H1 (cell line): ENCODE measurements around the gene PNRC1. TPM values are rescaled to one million over a fixed set of nuclear protein-coding genes. Genes with fewer than 3 reads are reported as not detected.

Experiments
- CTCF ChIA-PET: fragments of 300-600 bp; sonication (Branson Sonifier 250); formaldehyde crosslinking; loops from one replicate; lab custom pipeline; 2021; ENCODE audit not compliant: partially characterized antibody; lab: Charles Lee
- POLR2A ChIA-PET: fragments of 300-600 bp; sonication (Branson Sonifier 250); formaldehyde crosslinking; loops from one replicate; lab custom pipeline; 2021; ENCODE audit warnings: inconsistent platforms; ENCODE audit not compliant: partially characterized antibody; lab: Charles Lee
- DNase-seq, 2 experiments: peaks; one replicate each; pipeline versions ENCODE4 v3.0.0 to v3.0.0-alpha.2; 2010 to 2022; ENCODE audit warnings: low spot score in 2 of 2, low read depth in 1 of 2, mixed read lengths in 1 of 2
- FAIRE-seq: peaks from 2 replicates; lab custom pipeline; 2011; peaks lifted over from hg19 to GRCh38; lab: Jason Lieb, UNC
- H2AFZ ChIP-seq: 2 replicates; pipeline ENCODE4 v1.8.1; 2012; ENCODE audit warnings: low read length, inconsistent platforms
- H2AK5ac ChIP-seq: 2 replicates; pipeline ENCODE4 v1.6.1; 2013; ENCODE audit warnings: low read depth, low read length
- H2BK120ac ChIP-seq: replicated peaks from 2 replicates; pipeline ENCODE3; 2013; ENCODE audit warnings: low read depth, low read length, inconsistent platforms
- H2BK12ac ChIP-seq: 2 replicates; pipeline ENCODE4 v1.6.1; 2013; ENCODE audit warnings: low read depth, low read length
- H2BK15ac ChIP-seq: 2 replicates; pipeline ENCODE4 v1.6.1; 2013; ENCODE audit warnings: low read length
- H2BK20ac ChIP-seq: 2 replicates; pipeline ENCODE4 v1.6.1; 2013; ENCODE audit warnings: low read length
- H2BK5ac ChIP-seq: 2 replicates; pipeline ENCODE4 v1.6.1; 2013; ENCODE audit warnings: low read depth, low read length
- H3K14ac ChIP-seq: 2 replicates; pipeline ENCODE4 v1.6.1; 2013; ENCODE audit warnings: inconsistent platforms; ENCODE audit not compliant: insufficient read length
- H3K18ac ChIP-seq: 2 replicates; pipeline ENCODE4 v1.6.1; 2013; ENCODE audit warnings: low read length; ENCODE audit errors: extremely low read depth
- H3K23ac ChIP-seq: 2 replicates; pipeline ENCODE4 v1.6.1; 2013; ENCODE audit warnings: inconsistent platforms; ENCODE audit not compliant: insufficient read length
- H3K23me2 ChIP-seq: 2 replicates; pipeline ENCODE4 v1.6.1; 2013; ENCODE audit warnings: low read depth, low read length
- H3K27ac ChIP-seq: 2 replicates; pipeline ENCODE4 v1.6.1; 2011; ENCODE audit warnings: low read depth, low read length, inconsistent platforms
- H3K27me3 ChIP-seq, 4 experiments: replicated peaks in 1 of 4; 1 replicate in 1 of 4; 2 replicates in 3 of 4; pipeline versions ENCODE4 v1.6.1 to v1.8.1; 2011 to 2013; ENCODE audit warnings: low read length in 3 of 4, mild to moderate bottlenecking in 3 of 4, inconsistent platforms in 2 of 4, mixed read lengths in 2 of 4, moderate library complexity in 1 of 4; ENCODE audit not compliant: control insufficient read depth in 3 of 4, insufficient read depth in 3 of 4; ENCODE audit errors: extremely low read depth in 1 of 4
- H3K36me3 ChIP-seq, 4 experiments: 2 replicates each; pipeline versions ENCODE4 v1.6.1 to v1.8.1; 2011 to 2013; ENCODE audit warnings: mild to moderate bottlenecking in 4 of 4, low read length in 3 of 4, moderate library complexity in 2 of 4, control low read depth in 1 of 4, inconsistent platforms in 1 of 4; ENCODE audit not compliant: insufficient read depth in 4 of 4, control insufficient read depth in 2 of 4
- H3K4ac ChIP-seq: replicated peaks from 2 replicates; pipeline ENCODE3; 2013; ENCODE audit warnings: low read length, low read depth, mixed read lengths, inconsistent platforms; ENCODE audit not compliant: insufficient read length
- H3K4me1 ChIP-seq, 4 experiments: replicated peaks in 1 of 4; 1 replicate in 1 of 4; 2 replicates in 3 of 4; pipeline versions ENCODE4 v1.6.1 to v1.8.1; 2011 to 2013; ENCODE audit warnings: low read length in 3 of 4, inconsistent platforms in 2 of 4, mixed read lengths in 1 of 4; ENCODE audit not compliant: insufficient read depth in 4 of 4, control insufficient read depth in 3 of 4
- H3K4me2 ChIP-seq, 2 experiments: 2 replicates each; pipeline versions ENCODE4 v1.6.1 to v1.8.1; 2011 to 2013; ENCODE audit warnings: low read depth in 2 of 2, low read length in 2 of 2, control low read depth in 1 of 2, inconsistent platforms in 1 of 2, mild to moderate bottlenecking in 1 of 2; ENCODE audit not compliant: insufficient read depth in 1 of 2
- H3K4me3 ChIP-seq, 4 experiments: fragments of 200-600, 300-600 bp in 1 of 4; sonication (generic), shearing (Covaris generic), sonication (Bioruptor Twin) in 1 of 4; 2 replicates each; pipeline versions ENCODE4 v1.5.1 to v1.8.1; 2011 to 2016; ENCODE audit warnings: low read length in 4 of 4, low read depth in 3 of 4, control low read depth in 2 of 4, inconsistent platforms in 2 of 4, mild to moderate bottlenecking in 2 of 4, mixed read lengths in 1 of 4, moderate library complexity in 1 of 4; ENCODE audit not compliant: insufficient read depth in 2 of 4; ENCODE audit errors: extremely low read depth in 1 of 4
- H3K56ac ChIP-seq: replicated peaks from 2 replicates; pipeline ENCODE3; 2013; ENCODE audit warnings: low read depth, mild to moderate bottlenecking, mixed read lengths, low read length, inconsistent platforms; ENCODE audit not compliant: insufficient read length
- H3K79me1 ChIP-seq: 2 replicates; pipeline ENCODE4 v1.6.1; 2013; ENCODE audit warnings: low read depth, low read length, control low read depth
- H3K79me2 ChIP-seq, 2 experiments: 2 replicates each; pipeline versions ENCODE4 v1.6.1 to v1.8.1; 2012 to 2013; ENCODE audit warnings: low read length in 2 of 2, mild to moderate bottlenecking in 2 of 2, inconsistent platforms in 1 of 2; ENCODE audit not compliant: insufficient read depth in 2 of 2, control insufficient read depth in 1 of 2
- H3K9ac ChIP-seq, 4 experiments: replicated peaks in 1 of 4; 1 replicate in 1 of 4; 2 replicates in 3 of 4; pipeline versions ENCODE4 v1.6.1 to v1.8.1; 2011 to 2013; ENCODE audit warnings: low read depth in 3 of 4, low read length in 3 of 4, control low read depth in 2 of 4, mild to moderate bottlenecking in 2 of 4, moderate library complexity in 2 of 4, inconsistent platforms in 1 of 4; ENCODE audit errors: extremely low read depth in 1 of 4
- H3K9me3 ChIP-seq, 2 experiments: 2 replicates each; pipeline versions ENCODE4 v1.6.1 to v1.8.1; 2012 to 2013; ENCODE audit warnings: mild to moderate bottlenecking in 2 of 2, moderate library complexity in 2 of 2, control low read depth in 1 of 2, inconsistent platforms in 1 of 2, low read depth in 1 of 2, low read length in 1 of 2, mixed read lengths in 1 of 2; ENCODE audit not compliant: insufficient read depth in 2 of 2
- H4K20me1 ChIP-seq, 2 experiments: replicated peaks in 1 of 2; 2 replicates each; pipeline versions ENCODE3 to v1.8.1; 2011 to 2013; ENCODE audit warnings: inconsistent platforms in 2 of 2, low read length in 2 of 2, mild to moderate bottlenecking in 1 of 2; ENCODE audit not compliant: insufficient read depth in 2 of 2, control insufficient read depth in 1 of 2
- H4K5ac ChIP-seq: 2 replicates; pipeline ENCODE4 v1.6.1; 2013; ENCODE audit warnings: low read length, low read depth, mixed read lengths, inconsistent platforms; ENCODE audit not compliant: insufficient read length
- H4K8ac ChIP-seq: 2 replicates; pipeline ENCODE4 v1.8.0; 2013; ENCODE audit warnings: mild to moderate bottlenecking, moderate library complexity, low read length, inconsistent platforms; ENCODE audit not compliant: insufficient read depth; ENCODE audit errors: extremely low read depth
- H4K91ac ChIP-seq: replicated peaks from 2 replicates; pipeline ENCODE3; 2013; ENCODE audit warnings: low read length, mixed read lengths, inconsistent platforms; ENCODE audit not compliant: insufficient read length
- BCL11A ChIP-seq, 2 experiments: IDR thresholded peaks; one replicate each; pipeline ENCODE4 v1.6.1; 2011; ENCODE audit warnings: low read depth in 2 of 2, low read length in 2 of 2, mild to moderate bottlenecking in 2 of 2
- CBX5 ChIP-seq: fragments of 300-800, 300-1000 bp; sonication (generic); IDR thresholded peaks from 2 replicates; pipeline ENCODE4 v1.7.1; 2016; ENCODE audit warnings: antibody characterized with exemption, low read length, low read depth
- CBX8 ChIP-seq: fragments of 300-800, 300-1000 bp; sonication (generic); IDR thresholded peaks from 2 replicates; pipeline ENCODE4 v1.7.1; 2016; ENCODE audit warnings: low read depth, low read length, borderline replicate concordance
- HDAC6 ChIP-seq: IDR thresholded peaks from one replicate; pipeline ENCODE4 v1.7.1; 2012; ENCODE audit warnings: low read depth, mild to moderate bottlenecking, inconsistent platforms, low read length, moderate library complexity
- SP1 ChIP-seq: IDR thresholded peaks from 2 replicates; pipeline ENCODE4 v1.6.1; 2011; ENCODE audit warnings: low read depth, low read length
- SRF ChIP-seq: IDR thresholded peaks from 2 replicates; pipeline ENCODE4 v1.6.1; 2011; ENCODE audit warnings: mild to moderate bottlenecking, low read depth, low read length, moderate library complexity
- WGBS, 2 experiments: shearing (Covaris generic) in 1 of 2; methylation state at CpG; one replicate each; pipeline versions ENCODE4 v1.1.6 to v1.1.7; 2013 to 2015; ENCODE audit warnings: low lambda C conversion rate in 2 of 2, mixed read lengths in 2 of 2, inconsistent platforms in 1 of 2, low coverage in 1 of 2, missing lambda C conversion rate in 1 of 2; ENCODE audit not compliant: insufficient replicate concordance in 2 of 2, insufficient coverage in 1 of 2, insufficient read length in 1 of 2; ENCODE audit errors: extremely low coverage in 1 of 2, missing lambda C conversion rate in 1 of 2; 5-methylcytosine and 5-hydroxymethylcytosine counted together
- polyA plus RNA-seq, 7 experiments: library from polyadenylated mRNA; depleted of rRNA in 3 of 7; stranded (reverse) in 5 of 7; unstranded in 2 of 7; fragments of >200 nt in 5 of 7; fragments of 200-250 nt in 2 of 7; gene quantifications; 1 replicate in 5 of 7; 2 replicates in 1 of 7; 4 replicates in 1 of 7; pipeline versions ENCODE4 v1.2.1 to v1.2.3, GENCODE V29; 2011 to 2013; ENCODE audit warnings: missing spikeins in 2 of 7, mixed read lengths in 2 of 7
- total RNA-seq: library from RNA; stranded (reverse); fragmentation: NEBNext Ultra II Directional; extraction: Animal tissue kit (Norgen Biotek cat#: 25700); gene quantifications from 2 replicates; pipeline ENCODE4 v1.2.1, GENCODE V29; 2021
- TF ChIP-seq, protein P1 (sequence below): IDR thresholded peaks from 2 replicates; pipeline ENCODE4 v1.6.1; 2012; ENCODE audit warnings: inconsistent platforms
- TF ChIP-seq, protein P2 (sequence below): IDR thresholded peaks from 2 replicates; pipeline ENCODE4 v1.6.1; 2012; ENCODE audit warnings: low read length, inconsistent platforms

The PNRC1 gene
- total and polyA plus RNA-seq, 2 of the 8 experiments (the other 6 are each of a cell fraction or from before 2014, with no cell fraction given) = 6.3 to 48.5 TPM

DNA sequence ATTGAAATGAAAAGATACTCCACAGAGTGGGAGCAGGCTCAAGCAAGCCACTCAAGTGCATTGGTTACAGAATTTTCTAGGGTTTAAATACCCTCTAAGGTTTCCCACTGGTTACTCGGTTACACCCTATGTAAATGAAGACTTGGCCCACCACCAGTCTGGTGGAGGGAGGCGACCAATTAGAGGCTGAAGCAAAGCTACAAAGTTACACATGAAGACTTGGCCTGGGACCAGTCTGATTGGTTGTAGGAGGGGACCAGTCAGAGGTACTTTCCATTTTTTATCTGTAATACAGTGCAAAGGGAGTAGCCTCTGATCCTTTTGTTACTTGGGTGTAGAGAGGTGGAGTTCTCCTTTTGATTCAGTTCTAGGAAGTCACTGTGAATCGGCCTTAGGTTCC is 29.7 kb downstream of the PNRC1 start:
- POLR2A ChIA-PET = interaction anchor here (1.4 kb wide), 1 partner anchor 11 kb away, joined by 3 read pairs; no protein-coding TSS in a partner anchor
- Histone ChIP-seq H2BK5ac (no peak overlapping the region), H2BK120ac (no peak overlapping the region), H3K23me2 (no peaks in the 10 kb centered on the region), H3K79me2 (no peaks in the 10 kb centered on the region), H2BK20ac (no peak overlapping the region), H2BK12ac (no peak overlapping the region), H3K56ac (no peak overlapping the region), H4K8ac (no peak overlapping the region), H3K27me3 (no peaks in the 10 kb centered on the region), H3K36me3 (peaks cover 0 to 2% (median under 1%) of the 10 kb centered on the region in 4 experiments; a peak in 2 of 8 replicates), H3K79me1 (no peaks in the 10 kb centered on the region), H3K18ac (no peak overlapping the region), H3K4me1 (no peaks in the 10 kb centered on the region), H4K20me1 (no peaks in the 10 kb centered on the region), H2AK5ac (no peak overlapping the region), H4K91ac (no peak overlapping the region), H3K9ac (no peak overlapping the region), H2AFZ (no peak overlapping the region), H3K14ac (no peak overlapping the region), H3K9me3 (no peaks in the 10 kb centered on the region), H3K4ac (no peak overlapping the region), H4K5ac (no peak overlapping the region), H3K4me2 (no peak overlapping the region), H3K4me3 (no peak overlapping the region), H3K27ac (no peak overlapping the region), H3K23ac (no peak overlapping the region), H2BK15ac (no peak overlapping the region)
- FAIRE-seq (no peak), DNase-seq (no peak)
- 73% methylated on average over 3 of the region's 3 CpGs; no CpG with 5 or more reads in 1 of the 2 experiments for WGBS, 2 experiments
- CTCF ChIA-PET = interaction anchor here (0.6 to 4.5 kb wide), 3 partner anchors 9 to 127 kb away, joined by 3 to 23 read pairs (median 3); no protein-coding TSS in a partner anchor
- TF ChIP-seq HDAC6 (no peak), CBX5 (no peak), CBX8 (no peak), BCL11A (IDR thresholded peaks at IDR 0.05; ENCODE audit: low read depth in 2 of 2, low read length in 2 of 2) (no peak), SP1 (no peak), SRF (no peak)
- TF ChIP-seq, protein P1, sequence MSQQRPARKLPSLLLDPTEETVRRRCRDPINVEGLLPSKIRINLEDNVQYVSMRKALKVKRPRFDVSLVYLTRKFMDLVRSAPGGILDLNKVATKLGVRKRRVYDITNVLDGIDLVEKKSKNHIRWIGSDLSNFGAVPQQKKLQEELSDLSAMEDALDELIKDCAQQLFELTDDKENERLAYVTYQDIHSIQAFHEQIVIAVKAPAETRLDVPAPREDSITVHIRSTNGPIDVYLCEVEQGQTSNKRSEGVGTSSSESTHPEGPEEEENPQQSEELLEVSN = no peak
- TF ChIP-seq, protein P2, sequence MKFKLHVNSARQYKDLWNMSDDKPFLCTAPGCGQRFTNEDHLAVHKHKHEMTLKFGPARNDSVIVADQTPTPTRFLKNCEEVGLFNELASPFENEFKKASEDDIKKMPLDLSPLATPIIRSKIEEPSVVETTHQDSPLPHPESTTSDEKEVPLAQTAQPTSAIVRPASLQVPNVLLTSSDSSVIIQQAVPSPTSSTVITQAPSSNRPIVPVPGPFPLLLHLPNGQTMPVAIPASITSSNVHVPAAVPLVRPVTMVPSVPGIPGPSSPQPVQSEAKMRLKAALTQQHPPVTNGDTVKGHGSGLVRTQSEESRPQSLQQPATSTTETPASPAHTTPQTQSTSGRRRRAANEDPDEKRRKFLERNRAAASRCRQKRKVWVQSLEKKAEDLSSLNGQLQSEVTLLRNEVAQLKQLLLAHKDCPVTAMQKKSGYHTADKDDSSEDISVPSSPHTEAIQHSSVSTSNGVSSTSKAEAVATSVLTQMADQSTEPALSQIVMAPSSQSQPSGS = no peak
